ENCODE measurements around the gene COQ6.
"Not testable (repeated sequence)": the region's sequence is repeated elsewhere in the genome, so short reads cannot be mapped to it uniquely, and the experiment has no call there.

Gene COQ6
- total RNA-seq, result 39.5 to 42.2 reads per million in 2 donors

- peak; percentile 83 for DNase-seq
These were observed at the start of gene COQ6, which contains the start of gene FAM161B for GRCh38 chr14:73949752-73950734. COQ6 (plus strand) TSS chr14:73950302; CDS start chr14:73950333, 31 bp downstream. FAM161B (minus strand) TSS chr14:73950094; CDS start chr14:73950026, 68 bp downstream.

GRCh38 chr14:73903028-73903427 lies 47.1 kb upstream of the COQ6 start:
- no peak for DNase-seq

GRCh38 chr14:73909681-73910080 lies 40.4 kb upstream of the COQ6 start:
- no peak for DNase-seq

GRCh38 chr14:73913256-73913655 lies 36.8 kb upstream of the COQ6 start:
- DNase-seq, result no peak

- DNase-seq, result no peak
These were observed 33.8 kb upstream of the COQ6 start for GRCh38 chr14:73916324-73916723.

GRCh38 chr14:73919457-73919856 lies 30.6 kb upstream of the COQ6 start:
- DNase-seq, result not testable (repeated sequence)

- DNase-seq, result no peak
These were observed 25.8 kb upstream of the COQ6 start for GRCh38 chr14:73924337-73924736.

- DNase-seq, result no peak
These were observed 14.4 kb upstream of the COQ6 start for GRCh38 chr14:73935666-73936065.

GRCh38 chr14:73936548-73936947 lies 13.6 kb upstream of the COQ6 start:
- no peak for DNase-seq

GRCh38 chr14:73937012-73937411 lies 13.1 kb upstream of the COQ6 start:
- no peak for DNase-seq

- DNase-seq, result no peak
These were observed 7.9 kb upstream of the COQ6 start for GRCh38 chr14:73942180-73942579.

GRCh38 chr14:73943083-73943482 lies 7.0 kb upstream of the COQ6 start:
- no peak for DNase-seq

- DNase-seq, result no peak
These were observed 5.5 kb upstream of the COQ6 start for GRCh38 chr14:73944432-73945158.

- DNase-seq, result no peak
These were observed 4.9 kb upstream of the COQ6 start for GRCh38 chr14:73945159-73945670.

GRCh38 chr14:73953731-73954130 lies 3.6 kb downstream of the COQ6 start:
- DNase-seq, result no peak

GRCh38 chr14:73955674-73956073 lies 5.6 kb downstream of the COQ6 start:
- DNase-seq, result no peak

- no peak for DNase-seq
These were observed 8.5 kb downstream of the COQ6 start for GRCh38 chr14:73958591-73958990.

GRCh38 chr14:73961192-73961591 lies 11.1 kb downstream of the COQ6 start:
- DNase-seq, result no peak

GRCh38 chr14:73965216-73965615 lies 15.1 kb downstream of the COQ6 start:
- DNase-seq, result no peak

- DNase-seq, result no peak
These were observed 18.8 kb downstream of the COQ6 start for GRCh38 chr14:73968885-73969284.

GRCh38 chr14:73973497-73973896 lies 23.4 kb downstream of the COQ6 start:
- no peak for DNase-seq

- no peak for DNase-seq
These were observed 26.0 kb downstream of the COQ6 start for GRCh38 chr14:73976125-73976524.

- DNase-seq, result no peak
These were observed 27.8 kb downstream of the COQ6 start for GRCh38 chr14:73977896-73978295.
